Esophagus muscularis mucosa (tissue), 4 donors: ENCODE data around the gene PDE1A. TPM values are rescaled to one million over a fixed set of nuclear protein-coding genes. Genes with fewer than 3 reads are reported as not detected.

ENCODE experiments used
- DNase-seq: peaks from one replicate; pipeline ENCODE4 v3.0.0-alpha.2; 2017; ENCODE audit errors: extremely low spot score
- H3K27ac ChIP-seq, 4 donors: fragments of 200-600 bp; sonication (generic); replicated peaks in 1 of 4; 1 replicate in 3 of 4; 2 replicates in 1 of 4; pipeline ENCODE4 v1.5.1; 2016 to 2019; ENCODE audit warnings: mild to moderate bottlenecking in 1 of 4
- H3K27me3 ChIP-seq, 4 donors: fragments of 200-600 bp; sonication (generic); one replicate each; pipeline versions ENCODE4 v1.5.1 to v1.6.0; 2016 to 2019
- H3K36me3 ChIP-seq, 4 donors: fragments of 200-600 bp; sonication (generic); one replicate each; pipeline ENCODE4 v1.5.1; 2016 to 2019
- H3K4me1 ChIP-seq, 4 donors: fragments of 200-600 bp; sonication (generic); one replicate each; pipeline ENCODE4 v1.5.1; 2016 to 2019
- H3K4me3 ChIP-seq, 4 donors: fragments of 200-600 bp; sonication (generic); 1 replicate in 2 of 4; 2 replicates in 2 of 4; pipeline ENCODE4 v1.5.1; 2016 to 2019; ENCODE audit warnings: mild to moderate bottlenecking in 4 of 4, moderate library complexity in 1 of 4
- H3K9me3 ChIP-seq, 4 donors: fragments of 200-600 bp; sonication (generic); 1 replicate in 3 of 4; 2 replicates in 1 of 4; pipeline ENCODE4 v1.5.1; 2016 to 2019
- CTCF ChIP-seq, 3 experiments: fragments of 200-600 bp in 2 of 3; fragments of 450-650 bp in 1 of 3; sonication (generic) in 2 of 3; IDR thresholded peaks; one replicate each; pipeline ENCODE4 v1.5.1; 2017 to 2019; ENCODE audit warnings: antibody characterized with exemption in 3 of 3, mild to moderate bottlenecking in 2 of 3, moderate library complexity in 1 of 3
- EP300 ChIP-seq: sonication (generic); formaldehyde crosslinking; IDR thresholded peaks from one replicate; pipeline ENCODE4 v1.6.1; 2017; ENCODE audit warnings: antibody characterized with exemption
- POLR2A ChIP-seq: fragments of 450-650 bp; IDR thresholded peaks from one replicate; pipeline ENCODE4 v1.6.1; 2017; ENCODE audit warnings: antibody characterized with exemption, moderate library complexity, mild to moderate bottlenecking, low read depth
- POLR2AphosphoS5 ChIP-seq, 2 donors: sonication (generic); formaldehyde crosslinking; IDR thresholded peaks; one replicate each; pipeline ENCODE4 v1.6.1; 2017; ENCODE audit warnings: antibody characterized with exemption in 2 of 2
- WGBS: methylation state at CpG from one replicate; pipeline ENCODE4 v1.1.5; 2018; 5-methylcytosine and 5-hydroxymethylcytosine counted together
- intact Hi-C: fragments of 100-400 bp; cut with DNase I; formaldehyde crosslinking; loops from one replicate; pipeline ENCODE4 v1.15.1; 2023
- total RNA-seq, 4 donors: library from RNA; depleted of rRNA; stranded (reverse); fragments of >200 nt; gene quantifications; one replicate each; pipeline versions ENCODE4 v1.1.0 to v1.2.1, GENCODE V29; 2016

Gene PDE1A
- total RNA-seq, 4 donors from 2014 or later, result 10.2 to 13.6 (median 10.9) TPM

DNA sequence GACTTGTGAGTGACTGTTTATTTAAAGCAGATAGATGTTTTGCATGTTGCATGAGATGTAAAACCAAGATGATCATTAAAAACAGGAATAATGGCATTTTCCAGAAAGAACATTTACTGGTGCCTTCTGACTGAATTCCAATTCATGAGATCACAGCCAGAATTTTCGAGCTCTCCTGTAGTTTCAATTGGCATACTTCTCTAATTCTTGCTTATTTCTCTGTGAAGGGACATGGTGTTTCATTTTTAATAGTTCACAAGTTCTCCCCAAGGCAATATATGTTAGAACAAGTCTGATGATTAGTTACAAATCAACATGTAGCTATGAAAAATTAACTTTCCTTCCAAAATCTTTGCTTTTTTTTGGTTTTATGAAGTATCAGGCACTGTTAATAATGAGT, 105.7 kb downstream of the PDE1A start:
- TF ChIP-seq POLR2A, result no peak
- no peak for TF ChIP-seq EP300
- no peak for TF ChIP-seq POLR2AphosphoS5 (IDR thresholded peaks at IDR 0.05)
- TF ChIP-seq CTCF (IDR thresholded peaks at IDR 0.05), result no peak
- DNase-seq, result no peak
- no peaks in the 10 kb centered on the region for H3K27me3 ChIP-seq
- H3K9me3 ChIP-seq, result no peaks in the 10 kb centered on the region
- H3K4me1 ChIP-seq, result peaks cover 0 to 5% (median 0%) of the 10 kb centered on the region in 4 donors
- 56% methylated on average over 1 of the region's 1 CpG for WGBS
- intact Hi-C loops, result no loop called here
- H3K4me3 ChIP-seq, result no peak overlapping the region
- no peaks in the 10 kb centered on the region for H3K36me3 ChIP-seq
- no peak overlapping the region for H3K27ac ChIP-seq

DNA sequence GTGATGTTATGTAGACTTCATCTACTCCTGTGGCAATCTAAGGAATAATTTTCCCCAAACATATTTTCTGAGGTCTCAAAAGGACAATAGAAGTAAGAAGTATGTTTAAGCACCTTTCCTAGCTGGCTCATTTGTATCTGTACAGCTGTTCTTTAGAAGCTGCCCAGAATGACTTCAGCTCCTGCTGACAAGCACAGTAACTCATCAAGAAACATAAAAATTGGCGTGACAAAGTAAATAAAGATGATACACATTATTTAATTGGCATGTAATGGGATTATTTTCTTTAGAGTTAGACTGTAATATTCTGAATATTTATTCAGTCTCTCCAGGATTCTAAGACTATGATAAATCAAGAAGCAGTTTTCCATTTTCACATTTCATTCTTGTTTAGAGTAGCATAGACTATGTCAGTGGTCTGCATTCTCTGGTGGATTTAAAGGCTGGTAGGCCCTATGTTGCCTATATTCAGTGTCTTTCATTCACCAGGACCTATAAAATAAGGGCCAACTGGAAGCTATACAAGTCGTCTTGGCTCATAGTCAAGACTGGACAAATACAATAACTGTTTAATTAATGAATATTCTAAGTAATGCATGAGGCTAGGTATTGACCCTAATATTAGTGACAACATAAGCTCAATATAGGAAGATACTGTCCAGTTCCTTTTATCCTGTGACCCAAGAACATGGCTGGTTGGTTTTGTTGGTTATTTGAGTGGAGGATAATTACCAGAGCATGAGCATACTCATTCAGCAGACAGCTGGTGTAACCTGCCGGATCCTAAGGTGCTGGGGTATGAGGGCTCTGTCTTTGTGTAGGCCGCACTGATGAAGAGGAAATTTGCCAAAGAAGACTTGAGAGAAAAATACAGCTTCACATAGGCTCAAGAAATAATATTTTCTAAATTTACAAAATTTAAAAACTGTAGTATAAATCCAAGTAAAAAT, 107.0 kb downstream of the PDE1A start:
- no peak overlapping the region for H3K27ac ChIP-seq
- no peaks in the 10 kb centered on the region for H3K9me3 ChIP-seq
- H3K4me1 ChIP-seq, result peaks cover 0 to 5% (median 0%) of the 10 kb centered on the region in 4 donors
- no peaks in the 10 kb centered on the region for H3K36me3 ChIP-seq
- no peak for DNase-seq
- TF ChIP-seq EP300 (no peak), POLR2A (no peak), CTCF (IDR thresholded peaks at IDR 0.05) (no peak), POLR2AphosphoS5 (IDR thresholded peaks at IDR 0.05) (no peak)
- H3K27me3 ChIP-seq, result no peaks in the 10 kb centered on the region
- no peak overlapping the region for H3K4me3 ChIP-seq
- 81% methylated on average over 4 of the region's 4 CpGs for WGBS
- intact Hi-C loops, result no loop called here

- TF ChIP-seq POLR2A (no peak), CTCF (IDR thresholded peaks at IDR 0.05) (no peak), EP300 (no peak), POLR2AphosphoS5 (IDR thresholded peaks at IDR 0.05) (no peak)
Measured at GRCh38 chr2:182318466-182319220, 108.2 kb downstream of the PDE1A start.

DNA sequence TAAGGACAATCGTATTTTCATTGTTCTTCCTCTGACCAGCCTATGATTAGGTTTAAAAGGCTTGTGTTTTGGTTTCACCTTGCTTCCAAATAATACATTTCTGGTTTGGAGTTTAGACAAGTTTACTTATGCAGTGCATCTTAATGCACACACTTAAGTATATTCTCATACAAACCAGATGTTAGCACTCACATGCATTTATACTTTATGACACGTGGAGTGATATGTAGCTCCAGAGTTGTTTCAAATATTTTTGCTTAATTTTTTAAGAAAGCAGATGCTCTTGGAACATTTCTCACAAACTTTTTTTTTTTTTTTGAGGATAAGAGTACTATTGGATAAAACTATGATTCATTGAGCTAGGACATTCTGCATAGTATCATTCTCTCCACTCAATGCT, 109.9 kb downstream of the PDE1A start:
- H3K4me3 ChIP-seq, result no peak overlapping the region
- DNase-seq, result no peak
- intact Hi-C loops, result no loop called here
- TF ChIP-seq POLR2AphosphoS5 (IDR thresholded peaks at IDR 0.05) (no peak), POLR2A (no peak), EP300 (no peak), CTCF (IDR thresholded peaks at IDR 0.05) (no peak)
- H3K9me3 ChIP-seq, result no peaks in the 10 kb centered on the region
- peaks cover 0 to 5% (median 0%) of the 10 kb centered on the region in 4 donors for H3K4me1 ChIP-seq
- H3K27ac ChIP-seq, result no peak overlapping the region
- no peaks in the 10 kb centered on the region for H3K27me3 ChIP-seq
- WGBS, result 60% methylated on average over 2 of the region's 2 CpGs
- H3K36me3 ChIP-seq, result no peaks in the 10 kb centered on the region

More at GRCh38 chr2:182318466-182319220, 108.2 kb downstream of the PDE1A start:
- Histone ChIP-seq H3K36me3 (no peaks in the 10 kb centered on the region), H3K4me1 (peaks cover 0 to 5% (median 0%) of the 10 kb centered on the region in 4 donors), H3K4me3 (no peak overlapping the region), H3K27ac (no peak overlapping the region), H3K9me3 (no peaks in the 10 kb centered on the region), H3K27me3 (no peaks in the 10 kb centered on the region)
- DNase-seq, result no peak
- intact Hi-C loops, result no loop called here
- WGBS, result 82% methylated on average over 3 of the region's 3 CpGs
